Activated CD8-positive, alpha-beta T cell treated with anti-CD3 and anti-CD28 coated beads, Interleukin-2, amount 10 ng/mL, durations not matched to agents 7 days and 5 days (primary cell): ENCODE measurements around the gene WDR76. TPM values are rescaled to one million over a fixed set of nuclear protein-coding genes. Genes with fewer than 3 reads are reported as not detected.

Experiments
- ATAC-seq: fragments of 150-1000 bp; cut with Tn5 transposase; one replicate; pipeline ENCODE4 v1.10.0; 2021; ENCODE audit warnings: moderate library complexity
- CTCF ChIA-PET: fragments of 350-600 bp; sonication (Branson Sonifier 250); formaldehyde crosslinking; loops from one replicate; lab custom pipeline; 2021; ENCODE audit warnings: antibody characterized with exemption; lab: Charles Lee
- POLR2A ChIA-PET: fragments of 350-600 bp; sonication (Branson Sonifier 250); formaldehyde crosslinking; loops from one replicate; lab custom pipeline; 2021; ENCODE audit warnings: antibody characterized with exemption; lab: Charles Lee
- DNase-seq: peaks from one replicate; pipeline ENCODE4 v3.0.0-alpha.2; 2020
- H3K27ac Mint-ChIP-seq: one replicate; pipeline ENCODE4 v1.8.0; 2021; ENCODE audit warnings: mild to moderate bottlenecking, mixed read lengths
- H3K27me3 Mint-ChIP-seq: one replicate; pipeline ENCODE4 v1.8.0; 2021; ENCODE audit warnings: low read depth, mixed read lengths
- H3K36me3 Mint-ChIP-seq: one replicate; pipeline ENCODE4 v1.8.0; 2021; ENCODE audit warnings: low read depth, mixed read lengths
- H3K4me1 Mint-ChIP-seq: one replicate; pipeline ENCODE4 v1.8.0; 2021; ENCODE audit warnings: low read depth, mixed read lengths
- H3K4me3 Mint-ChIP-seq: one replicate; pipeline ENCODE4 v1.8.0; 2021; ENCODE audit warnings: mild to moderate bottlenecking, mixed read lengths
- H3K9me3 Mint-ChIP-seq: one replicate; pipeline ENCODE4 v1.8.0; 2022; ENCODE audit warnings: mixed read lengths; ENCODE audit not compliant: insufficient read depth
- microRNA-seq: library from miRNA; unstranded; fragments of <30 nt; microRNA quantifications from one replicate; pipeline ENCODE4 v1.2.0, GENCODE V29; 2022
- total RNA-seq, 2 experiments: library from RNA; stranded (reverse); gene quantifications; one replicate each; pipeline ENCODE4 v1.2.3, GENCODE V29; 2021

The WDR76 gene
- total RNA-seq, 2 experiments from 2014 or later, result 87.0 to 88.7 TPM

DNA sequence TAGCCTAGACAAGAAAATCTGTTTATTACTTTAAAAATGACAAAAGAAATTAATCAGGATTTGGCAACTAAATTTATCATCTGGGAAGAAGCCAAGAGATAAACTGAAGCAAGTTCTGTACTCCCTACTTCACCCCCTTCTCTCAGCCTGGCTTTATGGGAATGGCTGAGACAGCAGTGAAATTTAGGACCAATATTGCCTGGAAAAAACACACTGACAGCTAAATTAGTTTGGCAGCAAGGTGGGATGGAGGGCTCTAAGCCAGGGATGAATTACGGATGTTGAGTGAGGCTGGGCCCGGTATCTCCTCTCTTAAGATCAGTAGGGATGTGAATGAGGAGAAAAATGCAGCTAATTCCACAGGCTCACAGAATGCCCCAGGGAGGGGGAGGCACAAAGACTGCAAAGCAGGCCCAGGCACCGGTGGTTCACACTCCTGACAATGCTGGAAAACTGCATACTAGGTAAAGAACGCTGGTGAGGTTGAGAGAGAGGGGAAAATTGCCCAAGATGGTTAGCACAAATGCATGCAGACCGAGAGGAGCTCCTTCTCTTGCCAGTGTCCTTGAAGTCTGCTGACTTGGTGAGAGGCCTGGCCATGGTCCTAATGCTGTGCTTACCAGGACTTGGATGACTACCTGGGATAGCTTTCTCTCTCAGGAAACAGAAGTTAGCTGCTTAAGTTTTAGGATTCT lies 89.0 kb downstream of the WDR76 start:
- POLR2A ChIA-PET, result no interaction called here
- no peak overlapping the region for H3K4me3 Mint-ChIP-seq
- H3K4me1 Mint-ChIP-seq, result no peaks in the 10 kb centered on the region
- DNase-seq, result no peak
- no peaks in the 10 kb centered on the region for H3K36me3 Mint-ChIP-seq
- no peak overlapping the region for H3K27ac Mint-ChIP-seq
- no peaks in the 10 kb centered on the region for H3K9me3 Mint-ChIP-seq
- no peak for ATAC-seq
- CTCF ChIA-PET, result no interaction called here
- H3K27me3 Mint-ChIP-seq, result no peaks in the 10 kb centered on the region

DNA sequence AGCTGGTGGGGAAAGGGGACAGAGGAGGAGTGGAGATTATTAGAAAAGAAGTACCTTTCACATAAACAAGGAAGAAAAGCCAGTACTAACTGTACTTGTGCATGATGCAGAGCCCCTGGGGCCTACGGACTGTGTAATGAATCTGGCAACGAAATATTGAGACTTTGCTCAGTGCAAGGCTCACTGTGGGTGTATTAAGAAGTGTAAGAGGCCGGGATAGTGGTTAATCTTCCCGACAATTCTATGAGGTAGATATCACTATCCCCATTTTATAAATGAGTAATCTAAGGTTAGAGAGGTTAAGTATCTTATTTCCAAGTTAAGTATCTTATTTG lies 89.5 kb downstream of the WDR76 start:
- Mint-ChIP-seq H3K27me3 (no peaks in the 10 kb centered on the region), H3K27ac (no peak overlapping the region), H3K4me1 (no peaks in the 10 kb centered on the region), H3K9me3 (no peaks in the 10 kb centered on the region), H3K36me3 (no peaks in the 10 kb centered on the region), H3K4me3 (no peak overlapping the region)
- POLR2A ChIA-PET, result no interaction called here
- ATAC-seq (no peak), DNase-seq (no peak)
- CTCF ChIA-PET, result no interaction called here

Small RNAs within 50 kb of the gene (microRNA-seq; reads per million reads assigned to microRNA genes)
- gene MIR1282, result not detected

Other genes starting within 250 kb of the WDR76 start
- gene PPIP5K1, start 236.8 kb upstream of the WDR76 start, total RNA-seq, result 10 to 100 TPM; 42.5 to 48.3 TPM
- gene CKMT1B, start 233.0 kb upstream of the WDR76 start, total RNA-seq, result not detected
- under 1 TPM; 0.40 to 0.52 TPM for gene STRC, start 208.2 kb upstream of the WDR76 start, total RNA-seq
- 1 to 10 TPM; 6.0 to 9.1 TPM for gene CATSPER2, start 178.2 kb upstream of the WDR76 start, total RNA-seq
- not detected for gene CKMT1A, start 133.1 kb upstream of the WDR76 start, total RNA-seq
- gene PDIA3, start 80.6 kb upstream of the WDR76 start, total RNA-seq, result 100 to 1,000 TPM; 306 to 313 TPM
- 1 to 10 TPM; 3.1 to 4.4 TPM for gene ELL3, start 50.0 kb upstream of the WDR76 start, total RNA-seq
- gene SERF2, start 34.7 kb upstream of the WDR76 start, total RNA-seq, result 1,000 to 10,000 TPM; 1,025 to 1,042 TPM
- gene SERINC4, start 26.8 kb upstream of the WDR76 start, total RNA-seq, result under 1 TPM; 0.21 to 0.39 TPM
- gene HYPK, start 26.4 kb upstream of the WDR76 start, total RNA-seq, result 10 to 100 TPM; 15.8 to 19.9 TPM
- gene MFAP1, start 2.3 kb upstream of the WDR76 start, total RNA-seq, result 10 to 100 TPM; 35.8 to 40.1 TPM